HG02885 (cell line): ENCODE measurements around the gene TOGARAM1.

Source experiments
- ATAC-seq: cut with Tn5 transposase; IDR thresholded peaks from one replicate; pipeline ENCODE4 v1.9.1; 2021; ENCODE audit warnings: mild to moderate bottlenecking; ENCODE audit not compliant: unreplicated experiment, poor library complexity

Gene TOGARAM1

DNA sequence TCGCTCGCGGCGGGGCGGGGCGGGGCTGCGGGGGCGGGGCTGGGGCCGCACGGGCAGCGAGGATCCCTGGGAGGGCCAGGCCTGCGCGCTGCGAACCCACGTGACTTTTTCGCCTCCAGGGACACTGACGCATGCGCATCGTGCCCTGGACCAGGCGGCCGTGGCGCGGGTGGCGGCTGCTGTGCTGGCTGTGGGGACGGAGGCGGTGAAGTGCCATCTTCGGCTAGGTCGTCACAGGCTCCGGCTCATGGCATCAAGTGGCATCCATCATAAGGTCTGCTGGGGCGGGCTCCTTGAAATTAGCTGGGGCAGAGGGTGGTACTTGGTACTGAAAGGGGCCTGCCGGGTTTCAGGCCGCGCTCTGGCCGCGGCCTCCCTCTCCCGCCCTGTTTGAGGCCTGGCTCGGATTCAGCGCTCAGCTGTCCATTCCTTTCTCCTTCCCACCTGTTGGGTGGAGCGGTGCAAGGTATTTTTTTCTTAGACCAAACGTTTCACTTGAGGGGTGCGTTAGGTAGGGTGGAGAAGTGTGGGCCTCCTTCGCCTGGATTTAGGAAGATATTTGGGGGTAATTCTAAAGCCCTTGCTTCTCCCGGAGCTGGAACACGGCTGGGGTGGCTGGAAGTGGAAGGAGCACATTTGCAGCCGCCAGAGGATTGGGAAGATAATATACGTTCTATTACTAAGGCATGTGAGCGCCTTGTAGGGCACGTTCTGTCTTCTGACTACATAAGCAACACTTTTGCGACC is 122.2 kb downstream of the TOGARAM1 start, which contains the start of gene PRPF39:
Gene PRPF39 (plus strand): TSS at position 141 of the 747 bp plus-strand sequence. CDS start 11,124 bp downstream, outside the sequence.
- peak; percentile 87 for ATAC-seq

DNA sequence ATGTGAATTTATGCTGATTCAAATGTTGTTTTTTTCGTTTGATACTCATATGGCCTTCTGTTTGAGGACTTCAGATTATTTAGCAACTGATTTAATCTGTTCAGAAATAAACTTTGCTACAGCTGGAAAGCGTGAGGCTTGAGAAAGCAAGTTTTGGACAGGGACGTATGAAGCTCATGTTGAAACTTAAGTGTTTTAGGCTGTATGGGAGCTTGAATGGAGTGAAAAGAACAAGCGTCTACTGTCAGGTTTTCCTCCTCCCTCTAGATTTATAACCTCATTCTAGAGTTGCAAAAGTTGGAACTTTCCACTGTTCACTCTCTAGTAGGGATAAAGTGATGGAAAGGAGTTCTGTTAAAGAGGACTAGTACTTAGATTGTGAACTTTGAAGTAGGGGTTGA is 123.0 kb downstream of the TOGARAM1 start:
- no peak for ATAC-seq

DNA sequence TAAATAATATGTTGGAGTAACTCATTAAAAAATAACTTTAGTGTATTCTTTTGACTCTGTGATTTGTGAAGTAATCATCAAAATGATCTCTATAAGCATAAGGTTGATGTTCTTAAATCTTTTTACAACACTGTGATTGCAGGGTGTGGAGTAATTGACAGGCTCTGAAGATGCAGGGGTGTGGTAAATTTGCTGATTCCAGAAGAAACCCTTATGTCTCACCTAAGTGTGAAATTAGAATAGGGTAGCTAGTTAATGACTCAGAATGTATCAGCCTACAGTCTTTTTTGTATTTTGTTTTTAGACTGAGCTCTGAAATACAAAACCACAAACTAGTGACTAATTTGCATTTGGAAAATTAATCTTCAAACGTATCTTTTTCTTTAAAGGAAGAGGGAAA is 127.8 kb downstream of the TOGARAM1 start:
- ATAC-seq: peak; percentile 77

DNA sequence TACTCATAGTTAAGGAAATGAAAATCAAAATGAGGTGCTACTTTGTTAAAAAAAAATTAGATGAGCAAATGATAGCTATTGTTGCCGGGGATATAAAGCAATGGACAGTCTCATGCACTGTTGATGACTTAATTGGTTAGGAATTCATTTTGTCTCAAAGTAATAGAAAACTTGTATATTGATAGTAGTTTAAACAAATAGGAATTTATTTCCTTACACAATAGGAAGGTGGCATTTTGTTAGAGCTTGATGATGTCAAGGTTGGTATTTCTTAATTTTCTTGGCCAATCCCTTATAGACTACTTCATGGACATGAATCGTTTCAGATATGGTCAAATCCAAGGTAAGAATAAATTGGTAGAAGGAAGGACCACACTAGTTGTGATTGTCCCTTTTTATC is 129.7 kb downstream of the TOGARAM1 start:
- ATAC-seq: no peak

DNA sequence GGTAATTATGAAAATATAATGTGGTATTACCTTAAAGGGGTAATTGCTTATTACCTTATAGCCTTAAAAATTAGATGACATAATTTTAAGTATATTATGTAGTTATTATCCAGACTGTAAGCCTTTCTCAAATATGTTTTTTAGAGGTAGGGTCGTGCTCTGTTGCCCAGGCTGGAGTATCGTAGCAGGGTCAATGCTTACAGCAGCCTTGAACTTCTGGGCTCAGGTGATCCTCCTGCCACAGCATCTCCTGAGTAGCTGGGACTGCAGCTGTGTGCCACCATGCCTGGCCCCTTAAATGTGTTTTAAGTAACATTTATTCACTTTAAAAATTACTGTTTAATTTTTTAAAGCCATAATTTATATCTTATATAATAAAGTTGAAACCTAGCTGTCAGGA is 132.3 kb downstream of the TOGARAM1 start:
- no peak for ATAC-seq

DNA sequence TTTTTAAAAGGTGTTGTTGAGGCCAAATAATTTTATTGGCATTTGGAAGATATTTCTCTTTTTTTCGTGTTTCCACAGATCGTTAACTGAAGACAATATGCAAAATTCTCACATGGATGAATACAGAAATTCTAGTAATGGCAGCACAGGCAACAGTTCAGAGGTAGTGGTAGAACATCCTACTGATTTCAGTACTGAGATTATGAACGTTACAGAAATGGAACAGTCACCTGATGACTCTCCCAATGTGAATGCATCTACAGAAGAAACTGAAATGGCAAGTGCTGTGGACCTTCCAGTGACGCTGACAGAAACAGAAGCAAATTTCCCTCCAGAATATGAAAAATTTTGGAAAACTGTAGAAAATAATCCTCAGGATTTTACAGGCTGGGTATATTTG is 133.2 kb downstream of the TOGARAM1 start:
- peak; percentile 52 for ATAC-seq

DNA sequence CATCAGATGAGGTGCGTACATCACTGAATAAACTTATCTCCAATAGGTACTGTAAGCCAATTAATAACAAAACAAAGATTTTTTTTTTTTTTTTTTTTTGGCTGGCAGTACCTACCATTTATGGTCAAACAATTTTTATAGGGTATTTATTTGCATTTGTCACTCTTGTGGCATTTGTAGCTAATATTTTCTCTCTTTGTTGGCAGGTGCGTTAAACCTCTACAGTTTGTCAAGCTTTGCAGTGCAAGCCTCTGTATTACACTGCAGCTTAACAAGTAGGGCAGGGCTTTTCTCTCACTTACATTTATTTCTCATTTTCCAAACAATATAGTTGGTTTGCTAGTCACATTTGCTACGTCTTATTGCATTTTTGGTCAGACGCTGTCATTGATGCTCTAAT is 134.2 kb downstream of the TOGARAM1 start:
- ATAC-seq: no peak

DNA sequence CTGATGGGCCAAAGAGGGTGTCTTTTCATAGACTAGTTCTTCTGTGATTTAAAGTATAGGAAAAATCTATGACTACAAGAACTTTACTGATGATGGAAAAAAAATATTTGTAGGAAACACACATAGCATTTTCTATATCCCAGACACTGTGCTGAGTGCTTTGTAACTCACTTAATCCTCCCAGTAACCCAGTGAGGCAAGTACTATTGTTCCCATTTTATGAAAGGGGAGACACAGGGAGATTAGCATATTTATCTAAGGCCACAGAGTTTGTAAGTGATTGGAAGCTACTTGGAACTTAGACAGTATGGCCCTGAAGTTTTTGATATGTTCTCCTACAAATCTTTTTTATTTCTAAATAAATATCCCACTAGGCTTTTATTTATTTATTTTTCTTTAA is 141.8 kb downstream of the TOGARAM1 start:
- ATAC-seq: no peak

DNA sequence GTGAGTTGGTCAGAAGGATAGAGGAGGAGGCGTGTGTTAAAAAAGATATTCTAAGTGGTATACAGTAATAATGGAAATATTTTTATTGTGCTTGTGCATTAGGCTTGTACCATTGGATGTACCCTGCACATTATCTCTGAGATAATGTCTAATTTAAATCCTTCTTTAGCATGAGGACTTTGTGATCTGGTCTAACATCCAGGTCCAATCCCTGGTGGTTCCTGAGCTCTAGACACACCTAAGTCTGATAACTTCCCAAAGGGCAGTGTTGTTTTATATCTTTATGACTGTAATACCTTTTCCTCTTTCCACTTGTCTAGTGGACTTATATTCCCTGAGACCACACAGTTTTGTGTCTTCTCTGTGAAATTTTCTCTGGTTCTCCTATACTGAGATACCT is 142.6 kb downstream of the TOGARAM1 start:
- ATAC-seq: no peak

DNA sequence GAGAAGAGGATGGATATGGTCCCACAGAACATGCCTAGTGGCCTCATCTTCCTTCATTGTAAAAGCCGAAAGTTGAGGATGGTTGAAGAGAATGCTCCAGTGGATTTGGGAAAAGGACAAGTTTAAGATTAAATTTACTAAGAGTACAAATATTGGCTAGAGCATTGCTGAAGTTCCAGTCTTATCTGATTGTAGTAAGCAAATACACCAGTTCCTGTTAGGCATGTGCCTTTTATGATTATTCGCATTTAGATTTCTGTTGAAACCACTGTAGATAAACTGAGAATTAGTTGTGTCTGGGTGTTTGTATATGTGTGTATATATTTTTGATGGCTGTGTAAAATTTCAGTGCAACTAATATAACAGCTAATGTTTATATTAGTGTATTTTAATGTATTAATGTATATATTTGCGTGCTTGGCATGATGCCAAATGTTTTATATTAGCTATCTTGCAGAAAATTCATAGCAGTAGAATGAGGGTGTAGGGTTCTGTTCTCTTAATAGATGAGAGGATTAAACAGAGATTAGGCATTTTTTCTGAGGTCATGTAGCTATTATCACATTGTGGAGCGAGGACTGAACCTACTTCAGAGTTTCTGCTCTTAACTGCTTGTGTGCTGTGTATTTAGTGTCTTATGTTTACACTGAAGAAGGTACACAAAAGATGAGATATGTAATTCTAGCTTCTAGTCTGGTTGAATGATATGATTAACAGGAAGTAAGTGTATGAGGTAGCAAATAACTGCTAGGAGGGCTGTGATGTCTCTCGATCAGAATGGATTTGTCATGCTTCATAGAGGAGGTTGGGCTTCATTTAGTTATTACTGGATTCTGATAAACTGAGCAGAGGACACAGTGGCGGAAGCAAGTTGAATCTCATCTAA is 151.1 kb downstream of the TOGARAM1 start:
- ATAC-seq: no peak

DNA sequence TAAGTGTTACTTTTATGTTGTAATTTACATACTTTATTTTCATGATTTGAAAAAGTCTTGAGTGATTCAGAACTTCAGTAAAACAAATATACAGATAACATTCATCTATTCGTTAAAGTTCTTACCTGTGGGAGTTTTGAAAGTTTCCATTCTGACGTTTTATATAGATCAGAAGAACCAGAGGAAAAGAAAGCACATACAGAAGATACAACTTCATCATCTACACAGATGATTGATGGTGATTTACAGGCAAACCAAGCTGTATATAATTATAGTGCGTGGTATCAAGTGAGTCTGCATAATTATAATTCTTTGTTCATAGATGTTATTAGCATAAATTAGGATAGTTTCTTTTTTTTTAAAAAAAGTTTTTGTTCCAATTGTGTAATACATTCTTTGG is 152.3 kb downstream of the TOGARAM1 start:
- no peak for ATAC-seq

DNA sequence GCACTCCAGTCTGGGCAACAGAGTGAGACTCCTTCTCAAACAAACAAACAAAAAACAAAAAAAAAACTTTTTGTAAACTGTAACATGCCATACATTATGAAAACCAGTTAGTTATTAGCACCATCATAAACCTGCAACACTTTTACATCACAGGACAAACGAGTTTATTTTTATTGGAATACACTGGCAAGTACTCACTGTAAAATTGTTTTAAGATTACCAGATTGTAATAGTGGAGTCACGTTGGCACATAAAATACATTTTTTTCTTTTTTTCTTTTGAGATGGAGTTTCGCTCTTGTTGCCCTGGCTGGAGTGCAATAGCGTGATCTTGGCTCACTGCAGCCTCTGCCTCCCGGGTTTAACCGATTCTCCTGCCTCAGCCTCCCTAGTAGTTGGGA is 156.6 kb downstream of the TOGARAM1 start:
- no peak for ATAC-seq

DNA sequence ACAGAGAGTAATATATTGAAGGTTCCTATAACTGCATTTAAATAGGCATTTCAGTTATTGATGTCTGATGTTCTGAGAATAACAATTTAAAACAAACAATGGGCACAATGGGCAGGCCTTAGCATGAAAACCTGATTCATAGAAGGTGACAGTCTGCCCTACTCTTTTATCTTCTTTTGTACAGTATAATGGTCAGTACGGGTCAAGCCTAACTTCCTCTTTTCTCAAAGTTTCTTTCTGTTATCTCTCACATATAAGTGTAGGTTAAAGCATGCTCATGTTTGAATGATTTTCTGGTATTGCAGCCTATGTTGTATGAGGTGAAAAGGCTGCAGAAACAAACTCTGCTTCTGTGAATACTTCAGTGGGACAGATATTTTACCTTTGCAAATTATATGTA is 158.1 kb downstream of the TOGARAM1 start:
- ATAC-seq: no peak

DNA sequence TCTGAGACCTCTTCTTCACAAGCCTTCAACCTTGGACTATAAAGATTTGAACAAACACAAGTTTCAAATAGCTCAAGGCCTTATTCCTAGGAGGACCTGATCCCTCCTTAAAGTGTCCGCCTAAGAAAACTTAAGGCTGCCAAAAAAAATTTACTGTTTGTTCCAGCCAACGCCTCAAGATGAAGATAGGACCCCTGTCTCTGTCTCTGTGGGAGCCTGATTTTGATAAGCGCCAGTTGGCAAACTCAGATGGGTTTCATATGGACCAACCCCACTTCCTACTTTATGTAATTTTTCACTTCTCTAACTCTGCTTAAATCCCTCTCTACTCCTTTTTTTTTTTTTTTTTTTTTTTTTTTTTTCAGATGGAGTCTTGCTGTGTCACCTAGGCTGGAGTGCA is 161.3 kb downstream of the TOGARAM1 start:
- no peak for ATAC-seq
